ENCODE measurements around the gene NACA2.
"Not testable (repeated sequence)": the region's sequence is repeated elsewhere in the genome, so short reads cannot be mapped to it uniquely, and the experiment has no call there.

Gene NACA2

GRCh38 chr17:61591018-61591417, at the start of gene NACA2:
NACA2 (minus strand) TSS chr17:61591219; CDS start chr17:61591180, 39 bp downstream.
- FAIRE-seq, result no peak

DNA sequence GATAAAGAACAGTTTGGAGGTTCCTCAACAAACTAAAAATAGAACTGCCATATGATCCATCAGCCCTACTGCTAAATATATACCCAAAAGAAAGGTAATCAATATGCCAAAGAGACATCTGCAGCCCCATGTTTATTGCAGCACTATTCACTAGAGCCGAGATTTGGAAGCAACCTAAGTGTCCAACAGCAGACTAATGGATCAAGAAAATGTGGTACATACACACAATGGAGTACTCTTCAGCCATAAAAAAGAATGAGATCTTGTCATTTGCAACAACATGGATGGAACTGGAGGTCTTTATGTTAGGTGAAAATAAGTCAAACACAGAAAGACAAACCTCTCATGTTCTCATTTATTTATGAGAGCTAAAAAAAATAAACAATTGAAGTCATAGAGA, 48.8 kb upstream of the NACA2 start:
- FAIRE-seq, result no peak

GRCh38 chr17:61638087-61638486, 47.1 kb upstream of the NACA2 start:
- FAIRE-seq, result no peak

DNA sequence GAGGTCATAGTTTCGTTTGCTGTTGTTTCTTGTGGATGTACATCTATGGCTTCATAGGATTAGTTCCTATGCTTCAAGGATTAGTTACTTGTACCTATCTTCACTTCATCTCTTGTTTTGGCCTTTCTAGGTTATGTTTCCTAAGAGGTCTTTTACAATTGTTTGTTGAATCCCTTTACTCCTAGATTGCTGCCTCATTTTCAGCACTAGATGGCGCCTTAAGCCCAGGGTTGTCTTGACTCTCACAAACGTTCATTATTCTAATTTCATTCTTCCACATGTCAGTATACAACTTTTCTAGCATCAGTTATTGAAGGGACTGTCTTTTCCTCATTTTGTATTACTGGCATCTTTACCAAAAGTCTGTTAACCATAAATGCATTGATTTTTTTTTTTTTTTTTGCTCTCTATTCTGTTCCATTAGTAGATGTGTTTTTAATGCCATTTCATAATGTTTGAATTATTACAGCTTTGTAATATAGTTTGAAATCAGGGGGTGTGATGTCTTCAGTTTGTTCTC, 45.0 kb upstream of the NACA2 start:
- FAIRE-seq, result no peak

DNA sequence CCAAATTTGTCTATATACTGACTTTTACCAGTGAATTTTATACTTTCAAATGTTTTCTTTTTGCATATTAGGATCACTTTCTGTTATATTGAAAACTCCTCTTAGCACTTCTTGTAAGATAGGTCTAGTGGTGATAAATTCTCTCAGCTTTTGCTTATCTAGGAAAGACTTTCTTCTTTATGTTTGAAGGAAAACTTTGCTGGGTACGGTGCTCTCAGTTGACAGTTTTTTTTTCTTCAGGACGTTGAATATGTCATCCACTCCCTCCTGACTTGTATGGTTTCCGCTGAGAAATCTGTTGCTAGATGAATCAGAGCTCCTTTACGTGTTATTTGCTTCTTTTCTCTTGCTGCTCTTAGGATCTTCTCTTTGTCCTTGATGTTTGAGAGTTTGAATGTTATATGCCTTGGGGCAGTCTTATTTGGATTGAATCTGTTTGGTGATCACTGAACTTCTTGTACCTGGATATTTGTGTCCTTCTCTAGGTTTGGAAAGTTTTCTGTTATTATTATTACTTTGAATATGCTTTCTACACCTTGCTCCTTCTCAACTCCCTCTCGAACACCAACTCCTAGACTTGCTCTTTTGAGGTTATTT, 44.0 kb upstream of the NACA2 start:
- no peak for FAIRE-seq

DNA sequence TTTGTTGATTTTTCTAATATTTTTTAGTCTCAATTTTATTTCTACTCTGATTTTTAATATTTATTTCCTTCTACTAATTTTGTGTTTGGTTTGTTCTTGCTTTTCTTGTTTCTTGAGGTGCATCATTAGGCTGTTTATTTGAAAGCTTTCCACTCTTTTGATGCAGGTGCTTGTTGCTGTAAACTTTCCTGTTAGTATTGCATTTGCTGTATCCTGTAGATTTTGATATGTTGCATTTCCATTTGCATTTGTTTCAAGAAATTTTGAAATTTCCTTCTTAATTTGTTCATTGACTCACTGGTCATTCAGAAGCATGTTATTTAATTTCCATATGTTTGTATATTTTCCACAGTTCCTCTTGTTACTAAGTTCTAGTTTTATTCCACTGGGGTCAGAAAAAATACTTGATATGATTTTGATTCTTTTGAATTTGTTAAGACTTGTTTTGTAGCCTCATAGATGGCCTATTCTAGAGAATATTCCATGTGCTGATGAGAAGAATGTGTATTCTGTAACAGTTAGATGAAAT, 43.1 kb upstream of the NACA2 start:
- FAIRE-seq, result no peak

DNA sequence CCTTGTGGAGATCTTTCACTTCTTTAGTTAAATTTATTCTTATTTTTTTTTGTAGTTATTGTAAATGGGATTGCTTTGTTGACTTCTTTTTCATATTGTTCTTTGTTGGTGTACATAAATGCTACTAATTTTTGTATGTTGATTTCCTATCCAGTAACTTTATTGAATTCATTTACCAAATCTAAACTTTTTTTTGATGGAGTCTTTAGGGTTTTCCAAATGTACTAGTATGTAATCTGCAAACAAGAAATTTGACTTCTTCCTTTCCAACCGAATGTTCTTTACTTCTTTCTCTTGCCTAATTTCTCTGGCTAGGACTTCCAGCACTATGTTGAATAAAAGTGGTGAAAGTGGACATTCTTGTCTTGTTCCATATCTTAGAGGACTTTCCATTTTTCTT, 41.8 kb upstream of the NACA2 start:
- FAIRE-seq, result no peak

- FAIRE-seq, result no peak
These were observed 40.8 kb upstream of the NACA2 start for GRCh38 chr17:61631800-61632199.

- not testable (repeated sequence) for FAIRE-seq
These were observed 37.1 kb upstream of the NACA2 start for GRCh38 chr17:61628158-61628557.

- no peak for FAIRE-seq
These were observed 36.6 kb upstream of the NACA2 start for GRCh38 chr17:61627658-61628057.

DNA sequence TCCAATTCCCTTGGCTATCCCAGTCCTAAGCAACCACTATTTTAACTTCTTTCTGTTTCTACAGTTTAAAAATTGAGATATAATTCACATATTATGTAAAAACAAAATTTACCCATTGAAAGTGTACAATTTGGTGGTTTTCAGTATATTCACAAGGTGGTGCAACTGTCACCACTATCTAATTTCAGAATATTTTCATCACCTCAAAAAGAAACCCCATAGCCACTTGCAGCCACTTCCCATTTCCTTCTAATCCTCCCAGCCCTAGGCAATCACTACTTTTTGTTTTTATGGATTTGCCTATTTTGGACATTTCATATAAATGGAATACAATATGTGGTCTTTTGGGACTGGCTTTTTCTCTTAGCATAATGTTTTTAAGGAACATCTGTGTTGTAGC, 36.1 kb upstream of the NACA2 start:
- no peak for FAIRE-seq

- no peak for FAIRE-seq
These were observed 34.5 kb upstream of the NACA2 start for GRCh38 chr17:61625564-61625963.

GRCh38 chr17:61624951-61625350, 33.9 kb upstream of the NACA2 start:
- no peak for FAIRE-seq

GRCh38 chr17:61621317-61621716, 30.3 kb upstream of the NACA2 start:
- no peak for FAIRE-seq

- no peak for FAIRE-seq
These were observed 28.9 kb upstream of the NACA2 start for GRCh38 chr17:61619953-61620352.

DNA sequence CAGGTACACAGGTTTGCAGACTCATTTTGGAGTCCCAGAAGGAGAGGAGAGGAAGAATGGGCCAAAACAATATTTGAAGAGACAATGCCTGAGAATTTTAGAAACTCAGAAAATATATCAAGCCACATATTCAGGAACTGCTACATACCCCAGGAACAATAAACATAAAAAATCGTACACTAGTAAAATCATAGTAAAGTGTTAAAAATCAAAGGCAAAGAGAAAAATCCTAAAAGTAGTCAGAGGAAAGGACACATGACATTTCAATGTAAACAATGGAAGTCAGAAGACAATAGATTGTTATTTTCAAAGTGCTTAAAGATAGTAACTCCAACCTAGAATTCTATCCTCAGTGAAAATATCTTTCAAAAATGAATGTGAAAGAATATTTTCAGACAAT, 28.5 kb upstream of the NACA2 start:
- FAIRE-seq, result no peak

DNA sequence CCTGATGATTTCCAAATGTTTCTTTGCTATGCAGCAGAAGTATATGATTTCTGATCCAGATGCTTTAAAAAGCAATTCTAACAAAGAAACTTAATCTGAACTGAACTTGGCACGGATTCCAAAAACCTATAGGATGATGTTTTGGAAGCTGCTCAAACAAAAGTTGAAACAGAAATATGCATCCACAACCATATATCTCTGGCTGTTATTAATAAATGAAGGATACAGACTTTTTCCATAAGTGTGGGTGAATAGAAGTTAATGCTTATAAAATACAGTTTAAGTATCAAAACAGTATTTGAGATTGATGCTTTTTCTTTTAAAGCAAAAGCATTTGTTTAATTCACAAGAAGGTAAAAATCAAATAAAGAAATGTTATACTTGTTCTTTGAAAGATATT, 27.9 kb upstream of the NACA2 start:
- FAIRE-seq, result no peak

- no peak for FAIRE-seq
These were observed 26.3 kb upstream of the NACA2 start for GRCh38 chr17:61617330-61617729.

GRCh38 chr17:61616783-61617182, 25.8 kb upstream of the NACA2 start:
- FAIRE-seq, result no peak

- FAIRE-seq, result no peak
These were observed 23.2 kb upstream of the NACA2 start for GRCh38 chr17:61614219-61614618.

DNA sequence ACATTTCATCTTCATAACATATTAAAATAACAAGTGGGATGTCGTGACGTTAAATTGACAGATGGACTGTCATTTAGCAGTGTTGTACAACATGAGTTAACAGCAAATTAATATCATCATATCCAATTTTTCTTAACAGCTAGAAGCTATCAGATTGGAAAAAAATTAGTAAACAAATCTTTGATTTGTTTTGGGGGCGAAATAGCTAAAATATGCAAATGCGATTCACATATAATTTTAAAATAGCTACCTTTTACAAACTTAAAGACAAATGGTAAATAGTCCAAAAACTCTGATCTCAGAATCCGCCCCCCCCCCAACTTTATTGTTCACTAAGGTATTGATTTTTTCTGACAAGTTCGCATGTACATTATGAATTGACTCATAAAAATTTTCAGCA, 20.3 kb upstream of the NACA2 start:
- FAIRE-seq, result no peak

DNA sequence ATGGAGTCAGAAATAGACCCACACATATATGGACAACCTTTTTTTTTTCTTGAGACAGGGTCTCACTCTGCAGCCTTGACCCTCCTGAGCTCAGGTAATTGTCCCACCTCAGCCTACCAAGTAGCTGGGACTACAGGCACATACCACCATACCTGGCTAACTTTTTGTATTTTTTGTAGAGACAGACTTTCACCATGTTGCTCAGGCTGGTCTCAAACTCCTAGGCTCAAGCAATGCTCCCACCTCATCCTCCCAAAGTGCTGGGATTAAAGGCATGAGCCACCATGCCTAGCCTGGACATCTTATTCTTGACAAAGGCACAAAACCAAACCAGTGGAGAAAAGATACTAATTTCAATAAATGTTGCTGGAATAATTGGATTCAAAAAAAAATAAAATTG, 14.7 kb upstream of the NACA2 start:
- FAIRE-seq, result no peak

DNA sequence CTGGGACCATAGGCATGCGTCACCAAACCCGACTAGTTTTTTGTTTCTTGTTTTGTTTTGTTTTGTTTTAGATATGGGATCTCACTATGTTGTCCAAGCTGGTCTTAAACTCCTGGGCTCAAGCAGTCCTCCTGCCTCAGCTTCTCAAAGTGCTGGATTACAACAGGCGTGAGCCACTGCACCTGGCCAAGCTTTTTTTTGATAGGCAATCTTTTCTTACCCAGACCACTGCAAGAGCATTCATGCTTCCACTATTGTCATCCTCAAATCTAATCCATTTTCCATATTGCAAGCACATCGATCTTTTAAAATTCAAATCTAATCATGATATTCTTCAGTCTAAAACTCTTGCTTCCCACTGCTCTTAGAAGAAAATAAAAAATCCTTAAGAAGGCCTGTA, 10.3 kb upstream of the NACA2 start:
- no peak for FAIRE-seq

- FAIRE-seq, result no peak
These were observed 9.6 kb upstream of the NACA2 start for GRCh38 chr17:61600621-61601020.

DNA sequence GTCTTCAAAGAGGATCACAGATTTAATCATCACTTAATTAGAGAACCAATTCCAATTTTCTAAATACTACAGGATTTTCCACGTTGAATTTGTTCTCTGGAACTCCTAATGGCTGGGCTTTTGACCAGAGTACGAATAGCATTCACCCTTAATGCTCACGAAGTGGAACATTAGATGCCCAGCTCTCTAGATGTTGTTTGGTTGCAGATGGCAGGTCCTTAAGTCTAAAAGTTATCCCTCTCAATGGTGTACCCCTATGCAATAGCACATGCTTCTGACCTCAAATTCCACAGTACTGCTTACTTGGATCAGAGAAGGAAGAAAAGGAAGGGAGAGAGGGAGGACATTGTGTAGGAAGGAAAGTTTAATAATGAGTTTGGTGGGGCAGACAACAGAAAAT, 8.6 kb upstream of the NACA2 start:
- FAIRE-seq, result no peak

Data from islet of Langerhans (tissue), 1 donor.